Measurements from ENCODE around the gene ATF7IP2. TPM values are rescaled to one million over a fixed set of nuclear protein-coding genes. Genes with fewer than 3 reads are reported as not detected.
A peak's percentile ranks its signal among the peaks of the same experiment; 100 is the strongest.
"Not testable (repeated sequence)": the region's sequence is repeated elsewhere in the genome, so short reads cannot be mapped to it uniquely, and the experiment has no call there.

The ATF7IP2 gene
- total RNA-seq, 1 donor from 2014 or later, result 80.7 TPM

DNA sequence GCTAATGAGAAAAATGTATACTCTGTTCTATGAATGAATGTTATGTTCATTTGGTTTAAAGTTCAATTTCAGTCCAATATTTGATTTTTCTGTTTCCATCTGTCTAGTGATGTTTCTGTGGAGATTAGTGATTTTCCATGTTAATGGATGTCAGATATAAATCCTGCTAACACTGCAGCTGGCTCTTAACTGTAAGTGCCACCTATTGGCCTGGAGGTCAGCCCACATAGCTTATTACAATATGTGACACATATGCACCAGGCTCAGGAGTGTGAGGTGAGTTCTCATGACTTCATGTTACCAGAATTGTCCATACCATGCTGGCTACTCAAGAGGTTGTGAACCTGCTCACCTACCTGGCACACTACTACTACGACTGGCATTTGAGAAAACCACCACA, 17.1 kb downstream of the ATF7IP2 start:
- peaks cover 79% of the 10 kb centered on the region for H3K36me3 Mint-ChIP-seq (ENCODE audit: insufficient read depth)
- peaks cover 58% of the 10 kb centered on the region for H3K9me3 Mint-ChIP-seq (ENCODE audit: low read depth)
- no peak overlapping the region for H3K4me3 Mint-ChIP-seq (ENCODE audit: low read depth)
- no peak for DNase-seq (ENCODE audit: low spot score, unreplicated experiment)
- H3K27me3 Mint-ChIP-seq, result no peaks in the 10 kb centered on the region
- TF ChIP-seq, protein P1, sequence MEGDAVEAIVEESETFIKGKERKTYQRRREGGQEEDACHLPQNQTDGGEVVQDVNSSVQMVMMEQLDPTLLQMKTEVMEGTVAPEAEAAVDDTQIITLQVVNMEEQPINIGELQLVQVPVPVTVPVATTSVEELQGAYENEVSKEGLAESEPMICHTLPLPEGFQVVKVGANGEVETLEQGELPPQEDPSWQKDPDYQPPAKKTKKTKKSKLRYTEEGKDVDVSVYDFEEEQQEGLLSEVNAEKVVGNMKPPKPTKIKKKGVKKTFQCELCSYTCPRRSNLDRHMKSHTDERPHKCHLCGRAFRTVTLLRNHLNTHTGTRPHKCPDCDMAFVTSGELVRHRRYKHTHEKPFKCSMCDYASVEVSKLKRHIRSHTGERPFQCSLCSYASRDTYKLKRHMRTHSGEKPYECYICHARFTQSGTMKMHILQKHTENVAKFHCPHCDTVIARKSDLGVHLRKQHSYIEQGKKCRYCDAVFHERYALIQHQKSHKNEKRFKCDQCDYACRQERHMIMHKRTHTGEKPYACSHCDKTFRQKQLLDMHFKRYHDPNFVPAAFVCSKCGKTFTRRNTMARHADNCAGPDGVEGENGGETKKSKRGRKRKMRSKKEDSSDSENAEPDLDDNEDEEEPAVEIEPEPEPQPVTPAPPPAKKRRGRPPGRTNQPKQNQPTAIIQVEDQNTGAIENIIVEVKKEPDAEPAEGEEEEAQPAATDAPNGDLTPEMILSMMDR (IDR thresholded peaks at IDR 0.05; ENCODE audit: unreplicated experiment), result no peak
- H3K27ac Mint-ChIP-seq, result peak overlapping the region; percentile 43
- H3K4me1 Mint-ChIP-seq (ENCODE audit: low read depth), result no peaks in the 10 kb centered on the region

GRCh38 chr16:10405386-10405939, 19.6 kb downstream of the ATF7IP2 start:
- Mint-ChIP-seq H3K9me3 (ENCODE audit: low read depth) (peaks cover 67% of the 10 kb centered on the region), H3K36me3 (ENCODE audit: insufficient read depth) (peaks cover 88% of the 10 kb centered on the region), H3K4me3 (ENCODE audit: low read depth) (no peak overlapping the region), H3K27me3 (no peaks in the 10 kb centered on the region), H3K27ac (peak overlapping the region; percentile 78), H3K4me1 (ENCODE audit: low read depth) (no peaks in the 10 kb centered on the region)
- DNase-seq (ENCODE audit: low spot score, unreplicated experiment), result no peak
- TF ChIP-seq, protein P1 (IDR thresholded peaks at IDR 0.05; ENCODE audit: unreplicated experiment), result no peak

DNA sequence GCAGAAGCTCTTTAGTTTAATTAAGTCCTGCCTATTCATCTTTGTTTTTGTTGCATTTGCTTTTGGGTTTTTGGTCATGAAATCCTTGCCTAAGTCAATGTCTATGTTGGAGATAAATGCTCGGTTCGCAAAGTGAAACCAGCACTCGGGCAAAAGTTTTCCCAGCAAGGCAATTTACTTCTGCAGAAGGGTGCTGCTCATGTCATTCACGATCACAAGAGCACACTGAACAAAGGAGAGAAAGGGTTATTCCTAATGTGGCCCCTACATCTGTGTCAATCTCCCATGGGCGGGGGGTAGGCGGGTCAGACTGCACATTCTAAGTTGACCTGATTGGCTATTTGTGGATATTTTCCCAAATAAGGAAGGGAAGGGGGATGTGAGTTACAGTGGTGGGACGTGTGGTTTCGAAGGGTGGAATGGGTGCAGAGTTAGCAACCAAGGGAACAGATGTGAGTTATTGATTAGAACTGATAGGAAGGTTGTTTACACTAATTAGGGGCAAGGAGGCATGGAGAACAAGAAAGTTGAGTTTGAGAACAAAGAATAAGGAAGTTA, 23.0 kb downstream of the ATF7IP2 start:
- H3K27ac Mint-ChIP-seq, result peak overlapping the region; percentile 11
- DNase-seq (ENCODE audit: low spot score, unreplicated experiment), result no peak
- TF ChIP-seq, protein P1 (IDR thresholded peaks at IDR 0.05; ENCODE audit: unreplicated experiment), result no peak
- no peaks in the 10 kb centered on the region for H3K27me3 Mint-ChIP-seq
- no peak overlapping the region for H3K4me3 Mint-ChIP-seq (ENCODE audit: low read depth)
- no peaks in the 10 kb centered on the region for H3K4me1 Mint-ChIP-seq (ENCODE audit: low read depth)
- peaks cover 89% of the 10 kb centered on the region for H3K36me3 Mint-ChIP-seq (ENCODE audit: insufficient read depth)
- peaks cover 72% of the 10 kb centered on the region for H3K9me3 Mint-ChIP-seq (ENCODE audit: low read depth)

- not testable (repeated sequence) for H3K4me1 Mint-ChIP-seq (ENCODE audit: low read depth); DNase-seq (ENCODE audit: low spot score, unreplicated experiment); H3K4me3 Mint-ChIP-seq (ENCODE audit: low read depth); H3K27me3 Mint-ChIP-seq
- peak overlapping the region; percentile 78 for H3K27ac Mint-ChIP-seq
- peaks cover 88% of the 10 kb centered on the region for H3K36me3 Mint-ChIP-seq (ENCODE audit: insufficient read depth)
- peaks cover 79% of the 10 kb centered on the region for H3K9me3 Mint-ChIP-seq (ENCODE audit: low read depth)
These were observed 23.9 kb downstream of the ATF7IP2 start for GRCh38 chr16:10409713-10410112.

DNA sequence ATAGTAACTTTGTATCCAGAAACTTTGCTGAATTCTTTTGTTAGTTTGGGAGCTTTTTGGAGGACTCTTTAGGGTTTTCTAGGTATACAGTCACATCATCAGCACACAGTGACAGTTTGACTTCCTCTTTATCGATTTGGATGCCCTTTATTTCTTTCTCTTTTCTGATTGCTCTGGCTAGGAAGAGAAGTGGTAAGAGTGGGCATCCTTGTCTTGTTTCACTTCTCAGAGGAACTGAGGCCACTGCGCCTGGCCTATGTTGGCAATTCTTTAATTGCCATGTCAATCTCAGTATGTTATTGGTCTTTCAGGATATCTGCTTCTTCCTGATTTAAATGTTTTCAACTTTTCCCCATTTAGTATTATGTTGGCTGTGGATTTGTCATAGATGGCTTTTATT, 24.6 kb downstream of the ATF7IP2 start:
- Mint-ChIP-seq H3K4me1 (ENCODE audit: low read depth) (no peaks in the 10 kb centered on the region), H3K4me3 (ENCODE audit: low read depth) (no peak overlapping the region), H3K9me3 (ENCODE audit: low read depth) (peaks cover 84% of the 10 kb centered on the region), H3K27ac (peak overlapping the region; percentile 18), H3K36me3 (ENCODE audit: insufficient read depth) (peaks cover 88% of the 10 kb centered on the region), H3K27me3 (no peaks in the 10 kb centered on the region)
- DNase-seq (ENCODE audit: low spot score, unreplicated experiment), result no peak
- TF ChIP-seq, protein P1 (IDR thresholded peaks at IDR 0.05; ENCODE audit: unreplicated experiment), result no peak
